Stimulated activated CD4-positive, alpha-beta T cell treated with anti-CD3 and anti-CD28 coated beads, TNF-alpha, amount 100 ng/mL, for 48 hours (primary cell): ENCODE results near the gene ZFR2.
"Not testable (repeated sequence)": the region's sequence is repeated elsewhere in the genome, so short reads cannot be mapped to it uniquely, and the experiment has no call there.

Experiments
- DNase-seq, 3 donors: peaks; one replicate each; pipeline ENCODE4 v3.0.0-alpha.2; 2020; ENCODE audit warnings: low read depth in 3 of 3

The ZFR2 gene

DNA sequence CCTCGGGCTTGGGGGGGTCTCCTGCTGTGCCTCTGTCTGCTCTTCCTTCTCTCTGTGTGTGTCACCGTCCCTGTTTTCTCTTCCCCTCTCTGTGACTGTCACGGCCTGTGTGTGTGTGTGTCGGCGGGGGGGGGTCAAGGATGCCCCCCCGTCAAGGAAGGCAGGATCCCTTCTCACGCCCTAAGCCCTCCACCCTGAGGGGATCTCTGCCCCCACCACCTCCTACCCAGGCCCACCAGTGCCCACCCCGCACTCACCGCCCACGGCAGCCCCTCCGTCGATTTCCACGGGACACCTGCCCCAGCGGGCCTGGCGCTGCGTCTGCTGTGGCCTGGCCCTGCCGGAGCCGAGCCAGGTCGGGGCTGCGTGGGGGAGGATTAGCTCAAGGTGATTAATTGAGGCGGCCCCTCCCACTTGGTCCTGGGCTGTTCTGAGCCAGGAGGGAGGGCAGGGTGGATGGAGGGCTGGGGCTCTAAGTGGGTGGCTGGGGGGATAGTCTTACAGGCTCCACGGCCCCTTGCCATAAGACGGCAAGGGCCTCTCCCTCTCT lies 96.9 kb downstream of the ZFR2 start, which contains the start of gene RAX2:
TSS of gene RAX2 (minus strand) at position 323 of the 550 bp plus-strand sequence. CDS start 486 bp downstream, outside the sequence.
- DNase-seq, result no peak

DNA sequence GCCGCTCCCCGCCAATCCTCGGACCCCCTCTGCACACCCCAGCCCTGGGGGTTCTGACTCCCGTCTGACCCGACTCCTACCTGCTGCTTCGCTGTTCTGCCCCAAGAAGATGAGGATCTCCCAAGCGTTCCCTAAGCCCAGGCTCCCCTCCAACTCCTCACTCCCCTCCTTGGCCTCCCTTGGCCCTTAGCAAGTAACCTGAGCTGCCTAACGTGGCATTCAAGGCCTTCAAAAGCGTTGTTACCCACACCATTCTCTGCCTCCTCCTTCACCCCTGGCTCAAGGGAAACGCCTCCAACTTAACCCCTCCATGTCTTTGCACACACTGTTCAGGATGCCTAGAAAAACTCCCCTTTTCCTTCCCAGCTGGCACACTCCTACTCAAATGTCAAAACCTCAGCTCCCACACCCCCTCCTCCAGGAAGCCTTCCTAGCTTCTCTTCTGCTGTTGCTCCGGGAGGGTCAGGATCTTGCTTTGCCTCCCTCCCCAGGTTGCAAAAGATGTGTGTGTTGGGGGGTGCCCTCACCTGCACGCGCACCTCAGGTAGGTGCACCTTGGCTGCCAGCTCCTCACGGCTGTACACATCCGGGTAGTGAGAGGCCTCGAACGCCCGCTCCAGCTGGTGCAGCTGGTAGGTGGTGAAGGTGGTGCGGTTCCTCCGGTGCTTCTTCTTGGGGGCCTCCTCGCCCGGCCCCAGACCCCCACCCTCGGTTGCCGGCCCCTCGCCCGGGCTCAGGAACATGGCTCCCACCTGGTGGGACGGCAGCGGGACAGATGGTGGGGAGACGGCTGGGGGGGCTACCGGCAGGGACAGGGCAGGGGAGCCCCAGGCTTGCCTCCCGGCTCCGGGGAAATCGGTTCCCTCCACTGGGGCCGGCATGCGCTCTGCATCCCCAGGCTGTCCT lies 97.6 kb downstream of the ZFR2 start:
- no peak for DNase-seq

GRCh38 chr19:3770136-3770999 lies 98.5 kb downstream of the ZFR2 start:
- no peak for DNase-seq

GRCh38 chr19:3769494-3769893 lies 99.3 kb downstream of the ZFR2 start:
- no peak for DNase-seq

DNA sequence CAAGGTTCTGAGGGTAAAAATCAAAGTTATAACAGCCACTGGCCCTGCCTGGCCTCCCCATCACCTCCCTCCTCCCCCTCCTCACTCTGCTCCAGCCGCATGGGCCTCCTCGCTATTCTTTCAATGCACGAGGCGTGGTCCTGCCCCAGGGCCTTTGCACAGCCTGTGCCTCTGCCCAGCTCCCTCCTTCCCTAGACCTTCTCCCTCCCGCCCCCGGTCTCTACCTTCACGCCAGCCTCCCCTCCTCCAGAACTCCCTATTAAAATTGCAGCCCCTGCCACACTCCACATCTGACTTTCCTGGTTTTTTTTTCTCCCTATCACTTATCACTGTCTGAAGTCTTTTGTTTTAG lies 100.1 kb downstream of the ZFR2 start:
- DNase-seq, result no peak

GRCh38 chr19:3768015-3768747 lies 100.7 kb downstream of the ZFR2 start:
- no peak for DNase-seq

GRCh38 chr19:3767050-3767449 lies 101.8 kb downstream of the ZFR2 start:
- no peak for DNase-seq

- DNase-seq, result no peak
These were observed 102.3 kb downstream of the ZFR2 start for GRCh38 chr19:3766520-3766919.

GRCh38 chr19:3765757-3766156 lies 103.1 kb downstream of the ZFR2 start:
- DNase-seq, result not testable (repeated sequence)

- no peak for DNase-seq
These were observed 103.7 kb downstream of the ZFR2 start for GRCh38 chr19:3765121-3765520.

GRCh38 chr19:3762501-3763459 lies 106.1 kb downstream of the ZFR2 start, which contains the start of gene MRPL54:
Gene MRPL54 (plus strand): TSS chr19:3762682. CDS start chr19:3762701, 19 bp downstream.
- peak; percentile 97 to 99 (median 98) for DNase-seq

GRCh38 chr19:3762130-3762473 lies 106.7 kb downstream of the ZFR2 start:
- no peak for DNase-seq

DNA sequence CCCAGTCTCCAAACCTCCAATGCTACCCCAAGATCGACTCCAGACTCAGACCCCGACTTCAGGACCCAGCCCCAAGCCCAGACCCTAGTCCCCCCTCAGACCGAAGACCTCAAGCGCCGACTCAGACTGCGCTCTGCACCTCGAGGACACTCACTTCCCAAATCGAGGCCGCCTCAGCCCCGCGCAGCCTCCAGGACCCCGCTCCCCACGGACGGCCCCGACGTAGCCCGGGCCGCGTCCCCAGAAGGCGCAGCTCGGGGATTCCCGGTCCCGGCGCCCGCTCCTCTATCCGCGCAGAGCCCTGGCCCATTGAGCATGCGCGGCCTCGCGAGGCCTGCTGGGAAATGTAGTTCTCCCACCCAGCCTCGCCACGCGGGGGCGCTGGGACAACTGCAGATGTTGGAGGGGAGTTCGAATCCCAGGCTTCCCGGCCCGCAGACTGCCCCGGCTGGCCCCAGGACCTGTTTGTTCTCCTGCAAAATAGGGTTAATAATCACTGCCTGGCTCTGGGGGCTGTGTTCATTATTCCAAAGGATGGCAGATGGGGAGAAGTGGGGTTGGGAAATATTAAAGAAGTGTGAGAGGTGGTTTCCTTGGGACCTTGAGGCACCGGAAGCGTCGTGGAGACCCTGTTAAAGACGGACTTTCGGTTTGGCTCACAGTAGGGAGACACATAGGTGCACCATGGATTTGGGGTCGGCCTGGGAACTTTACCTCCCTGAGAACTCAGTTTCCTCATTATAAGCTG lies 107.3 kb downstream of the ZFR2 start, which contains the start of gene APBA3:
TSS of gene APBA3 (minus strand) at position 311 of the 748 bp plus-strand sequence. CDS start 1,428 bp downstream, outside the sequence.
- DNase-seq, result peak; percentile 92 to 96 (median 93)

DNA sequence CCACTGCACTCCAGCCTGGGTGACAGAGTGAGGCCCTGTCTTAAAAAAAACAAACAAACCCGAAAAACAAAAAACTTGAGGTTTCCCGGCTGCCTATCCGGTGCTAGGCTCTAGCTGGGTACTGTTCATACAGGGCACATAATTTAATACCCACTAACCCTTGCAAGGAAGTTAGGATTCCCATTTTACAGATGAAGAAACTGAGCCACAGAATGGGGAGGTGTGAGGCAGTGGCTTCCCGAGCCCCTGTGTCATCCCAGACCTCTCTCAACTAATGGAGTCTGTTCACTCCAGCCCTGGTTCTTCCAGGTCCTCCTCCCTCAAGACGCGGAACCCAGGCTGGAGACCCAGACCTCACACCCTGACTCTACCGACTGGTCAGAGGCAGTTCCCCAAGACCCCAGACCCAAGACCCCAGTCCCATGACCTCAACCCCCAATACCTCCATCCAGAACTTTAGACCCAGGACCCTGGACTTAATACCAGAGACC lies 107.9 kb downstream of the ZFR2 start:
- no peak for DNase-seq

- no peak for DNase-seq
These were observed 109.2 kb downstream of the ZFR2 start for GRCh38 chr19:3759482-3760254.

DNA sequence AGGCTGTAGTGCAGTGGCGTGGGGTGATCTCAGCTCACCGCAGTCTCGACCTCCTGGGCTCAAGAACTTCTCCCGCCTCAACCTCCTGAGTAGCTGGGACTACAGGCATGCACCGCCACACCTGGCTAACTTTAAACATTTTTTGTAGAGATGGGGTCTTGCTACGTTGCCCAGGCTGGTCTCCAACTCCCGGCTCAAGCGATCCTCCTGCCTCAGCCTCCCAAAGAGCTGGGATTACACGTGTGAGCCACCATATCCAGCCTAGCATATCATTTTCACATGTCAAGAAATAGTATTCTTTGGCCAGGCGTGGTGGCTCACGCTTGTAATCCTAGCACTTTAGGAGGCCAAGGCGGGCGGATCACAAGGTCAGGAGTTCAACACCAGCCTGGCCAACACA lies 110.5 kb downstream of the ZFR2 start:
- DNase-seq, result not testable (repeated sequence)

DNA sequence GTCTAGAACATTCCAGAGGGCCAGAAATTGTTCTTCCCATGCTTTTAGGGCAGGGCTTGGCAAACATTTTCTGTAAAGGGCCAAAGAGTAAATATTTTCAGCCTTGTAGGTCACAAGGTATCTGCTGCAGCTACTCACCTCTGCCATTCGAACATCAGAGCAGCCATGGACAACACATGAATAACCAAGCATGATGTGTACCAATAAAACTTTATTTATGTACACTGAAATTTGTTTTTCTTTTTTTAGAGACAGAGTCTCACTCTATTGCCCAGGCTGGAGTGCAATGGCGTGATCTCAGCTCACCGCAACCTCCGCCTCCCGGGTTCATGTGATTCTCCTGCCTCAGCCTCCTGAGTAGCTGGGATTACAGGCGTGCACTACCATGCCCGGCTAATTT lies 111.1 kb downstream of the ZFR2 start:
- DNase-seq, result not testable (repeated sequence)
